Esophagus muscularis mucosa (tissue), 4 donors: ENCODE measurements around the gene AIG1.

Experiments
- EP300 ChIP-seq: sonication (generic); formaldehyde crosslinking; IDR thresholded peaks from one replicate; pipeline ENCODE4 v1.6.1; 2017; ENCODE audit warnings: antibody characterized with exemption
- POLR2A ChIP-seq: fragments of 450-650 bp; IDR thresholded peaks from one replicate; pipeline ENCODE4 v1.6.1; 2017; ENCODE audit warnings: antibody characterized with exemption, moderate library complexity, mild to moderate bottlenecking, low read depth
- POLR2AphosphoS5 ChIP-seq, 2 donors: sonication (generic); formaldehyde crosslinking; IDR thresholded peaks; one replicate each; pipeline ENCODE4 v1.6.1; 2017; ENCODE audit warnings: antibody characterized with exemption in 2 of 2
- TF ChIP-seq, protein P1 (sequence below), 3 experiments: fragments of 200-600 bp in 2 of 3; fragments of 450-650 bp in 1 of 3; sonication (generic) in 2 of 3; IDR thresholded peaks; one replicate each; pipeline ENCODE4 v1.5.1; 2017 to 2019; ENCODE audit warnings: antibody characterized with exemption in 3 of 3, mild to moderate bottlenecking in 2 of 3, moderate library complexity in 1 of 3

DNA sequence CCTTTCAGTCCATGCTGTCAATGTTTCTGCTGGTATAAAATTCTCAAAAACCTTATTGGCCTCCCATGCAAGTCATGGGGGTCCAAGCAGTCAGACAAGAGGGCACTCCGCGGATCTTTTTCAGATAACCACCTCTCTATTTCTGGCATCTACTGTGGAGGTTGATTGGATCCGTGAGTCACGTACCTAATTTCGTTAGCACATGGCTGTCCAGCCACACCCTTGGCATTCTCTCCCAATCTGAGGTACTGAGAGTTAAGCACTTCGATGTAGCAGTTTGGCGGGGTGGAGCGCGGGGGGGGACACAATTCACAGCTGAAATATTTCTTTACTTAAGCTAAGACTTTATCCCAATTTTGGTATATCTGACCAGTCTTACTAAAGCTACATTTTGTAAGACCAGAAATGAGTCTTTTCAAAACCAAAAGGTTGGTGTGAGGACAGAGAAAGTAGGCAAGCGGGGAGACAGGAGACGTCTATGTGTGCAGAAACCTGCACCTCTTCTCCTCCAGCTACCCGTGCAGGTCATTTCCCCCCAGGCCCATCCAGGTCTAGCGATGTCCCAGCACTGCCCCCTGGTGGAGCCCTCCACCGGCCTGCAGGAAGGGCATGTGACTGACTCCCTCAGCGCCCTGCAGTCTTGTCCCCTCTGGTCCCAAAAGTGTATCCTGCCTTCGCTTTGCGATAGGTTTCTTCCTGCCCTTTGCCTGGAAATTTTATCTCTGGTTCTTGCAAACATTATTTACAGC, 276.7 kb downstream of the AIG1 start:
- TF ChIP-seq, protein P1, sequence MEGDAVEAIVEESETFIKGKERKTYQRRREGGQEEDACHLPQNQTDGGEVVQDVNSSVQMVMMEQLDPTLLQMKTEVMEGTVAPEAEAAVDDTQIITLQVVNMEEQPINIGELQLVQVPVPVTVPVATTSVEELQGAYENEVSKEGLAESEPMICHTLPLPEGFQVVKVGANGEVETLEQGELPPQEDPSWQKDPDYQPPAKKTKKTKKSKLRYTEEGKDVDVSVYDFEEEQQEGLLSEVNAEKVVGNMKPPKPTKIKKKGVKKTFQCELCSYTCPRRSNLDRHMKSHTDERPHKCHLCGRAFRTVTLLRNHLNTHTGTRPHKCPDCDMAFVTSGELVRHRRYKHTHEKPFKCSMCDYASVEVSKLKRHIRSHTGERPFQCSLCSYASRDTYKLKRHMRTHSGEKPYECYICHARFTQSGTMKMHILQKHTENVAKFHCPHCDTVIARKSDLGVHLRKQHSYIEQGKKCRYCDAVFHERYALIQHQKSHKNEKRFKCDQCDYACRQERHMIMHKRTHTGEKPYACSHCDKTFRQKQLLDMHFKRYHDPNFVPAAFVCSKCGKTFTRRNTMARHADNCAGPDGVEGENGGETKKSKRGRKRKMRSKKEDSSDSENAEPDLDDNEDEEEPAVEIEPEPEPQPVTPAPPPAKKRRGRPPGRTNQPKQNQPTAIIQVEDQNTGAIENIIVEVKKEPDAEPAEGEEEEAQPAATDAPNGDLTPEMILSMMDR (IDR thresholded peaks at IDR 0.05): peak; percentile 20 to 62 (median 42)
- TF ChIP-seq POLR2A (no peak), POLR2AphosphoS5 (IDR thresholded peaks at IDR 0.05) (no peak), EP300 (no peak)
